Endothelial cell (in vitro differentiated cells): Measurements from ENCODE around the gene ZFYVE19. TPM values are rescaled to one million over a fixed set of nuclear protein-coding genes. Genes with fewer than 3 reads are reported as not detected.

Experiments used
- DNase-seq: peaks from one replicate; pipeline ENCODE4 v3.0.0; 2021; ENCODE audit warnings: low spot score
- H3K27ac Mint-ChIP-seq: one replicate; pipeline ENCODE4 v1.8.0; 2021; ENCODE audit warnings: mixed read lengths, inconsistent platforms; ENCODE audit not compliant: unreplicated experiment
- H3K27me3 Mint-ChIP-seq: one replicate; pipeline ENCODE4 v1.8.0; 2021; ENCODE audit warnings: mild to moderate bottlenecking, moderate library complexity, mixed read lengths, inconsistent platforms; ENCODE audit not compliant: unreplicated experiment
- H3K36me3 Mint-ChIP-seq: one replicate; pipeline ENCODE4 v1.8.0; 2021; ENCODE audit warnings: mild to moderate bottlenecking, low read depth, mixed read lengths, inconsistent platforms; ENCODE audit not compliant: unreplicated experiment
- H3K4me1 Mint-ChIP-seq: one replicate; pipeline ENCODE4 v1.8.0; 2021; ENCODE audit warnings: mild to moderate bottlenecking, mixed read lengths, inconsistent platforms; ENCODE audit not compliant: unreplicated experiment
- H3K4me3 Mint-ChIP-seq: one replicate; pipeline ENCODE4 v1.8.0; 2021; ENCODE audit warnings: mild to moderate bottlenecking, mixed read lengths, inconsistent platforms; ENCODE audit not compliant: unreplicated experiment
- H3K9me3 Mint-ChIP-seq: one replicate; pipeline ENCODE4 v1.8.0; 2021; ENCODE audit warnings: mixed read lengths, inconsistent platforms; ENCODE audit not compliant: unreplicated experiment
- total RNA-seq: library from RNA; stranded (reverse); fragmentation: NEBNext Ultra II Directional; extraction: Animal tissue kit (Norgen Biotek cat#: 25700); gene quantifications from one replicate; pipeline ENCODE4 v1.2.1, GENCODE V29; 2021; ENCODE audit not compliant: unreplicated experiment
- TF ChIP-seq, protein P1 (sequence below): fragments of 200-600 bp; sonication (generic); IDR thresholded peaks from one replicate; pipeline ENCODE4 v1.5.0; 2021; ENCODE audit warnings: antibody characterized with exemption; ENCODE audit not compliant: unreplicated experiment

The ZFYVE19 gene
- total RNA-seq, 1 donor from 2014 or later = 31.5 TPM

DNA sequence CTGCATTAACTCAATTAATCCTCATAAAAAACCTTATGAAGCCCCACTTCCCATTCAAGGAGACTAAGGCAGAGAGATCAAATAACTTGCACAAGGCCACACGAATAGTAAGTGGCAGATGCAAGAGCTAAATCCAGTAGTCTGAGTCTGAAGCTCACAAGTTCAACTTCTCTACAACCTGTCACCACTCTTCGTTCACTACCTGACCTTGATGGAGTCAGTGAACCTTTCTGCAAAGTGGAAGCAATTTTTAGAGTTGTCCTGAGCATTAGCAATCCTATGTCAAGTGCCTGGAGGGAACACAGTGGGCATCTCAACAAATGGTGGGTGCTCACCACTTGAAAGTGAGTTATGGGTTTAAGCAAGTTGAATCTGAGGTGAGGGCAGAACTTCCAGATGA is 34.9 kb downstream of the ZFYVE19 start:
- Mint-ChIP-seq H3K4me1 (peaks cover 11% of the 10 kb centered on the region), H3K27me3 (peaks cover 17% of the 10 kb centered on the region), H3K4me3 (no peak overlapping the region), H3K27ac (no peak overlapping the region), H3K36me3 (no peaks in the 10 kb centered on the region), H3K9me3 (no peaks in the 10 kb centered on the region)
- TF ChIP-seq, protein P1, sequence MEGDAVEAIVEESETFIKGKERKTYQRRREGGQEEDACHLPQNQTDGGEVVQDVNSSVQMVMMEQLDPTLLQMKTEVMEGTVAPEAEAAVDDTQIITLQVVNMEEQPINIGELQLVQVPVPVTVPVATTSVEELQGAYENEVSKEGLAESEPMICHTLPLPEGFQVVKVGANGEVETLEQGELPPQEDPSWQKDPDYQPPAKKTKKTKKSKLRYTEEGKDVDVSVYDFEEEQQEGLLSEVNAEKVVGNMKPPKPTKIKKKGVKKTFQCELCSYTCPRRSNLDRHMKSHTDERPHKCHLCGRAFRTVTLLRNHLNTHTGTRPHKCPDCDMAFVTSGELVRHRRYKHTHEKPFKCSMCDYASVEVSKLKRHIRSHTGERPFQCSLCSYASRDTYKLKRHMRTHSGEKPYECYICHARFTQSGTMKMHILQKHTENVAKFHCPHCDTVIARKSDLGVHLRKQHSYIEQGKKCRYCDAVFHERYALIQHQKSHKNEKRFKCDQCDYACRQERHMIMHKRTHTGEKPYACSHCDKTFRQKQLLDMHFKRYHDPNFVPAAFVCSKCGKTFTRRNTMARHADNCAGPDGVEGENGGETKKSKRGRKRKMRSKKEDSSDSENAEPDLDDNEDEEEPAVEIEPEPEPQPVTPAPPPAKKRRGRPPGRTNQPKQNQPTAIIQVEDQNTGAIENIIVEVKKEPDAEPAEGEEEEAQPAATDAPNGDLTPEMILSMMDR = no peak
- no peak for DNase-seq

DNA sequence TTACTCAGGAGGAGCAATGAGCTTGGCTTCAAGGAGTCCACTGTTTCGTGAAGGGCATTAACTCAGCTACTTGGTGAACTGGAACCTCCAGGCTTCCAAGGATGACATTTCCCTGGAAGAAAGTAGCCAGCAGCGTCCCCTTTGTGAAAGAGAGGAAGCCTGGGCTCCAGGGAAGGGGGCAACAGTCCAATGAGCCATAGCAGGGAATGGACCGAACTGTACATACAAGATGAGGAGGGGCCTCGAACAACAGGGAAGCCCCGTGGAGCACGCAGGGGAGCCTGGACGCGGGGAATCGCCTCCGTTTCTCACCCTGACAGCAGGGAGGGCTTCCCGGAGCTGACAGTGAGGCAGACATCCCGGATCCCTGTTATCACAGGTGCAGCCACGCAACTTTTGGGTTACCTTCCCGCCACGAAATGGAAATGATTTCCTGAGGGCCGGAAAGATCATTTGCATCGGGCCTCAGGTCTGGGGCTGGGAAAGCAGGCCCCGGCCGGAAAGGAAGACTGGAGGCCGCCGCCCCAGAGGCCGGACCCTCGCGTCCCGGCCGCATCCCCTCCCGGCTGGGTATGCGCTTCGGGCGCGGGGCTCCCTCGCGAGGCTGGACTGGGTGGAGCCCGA is 36.5 kb downstream of the ZFYVE19 start:
- TF ChIP-seq, protein P1 = no peak
- H3K36me3 Mint-ChIP-seq = peaks cover 5% of the 10 kb centered on the region
- no peaks in the 10 kb centered on the region for H3K9me3 Mint-ChIP-seq
- peak; percentile 30 for DNase-seq
- H3K27ac Mint-ChIP-seq = peak overlapping the region; percentile 64
- peaks cover 20% of the 10 kb centered on the region for H3K27me3 Mint-ChIP-seq
- peaks cover 26% of the 10 kb centered on the region for H3K4me1 Mint-ChIP-seq
- peak overlapping the region; percentile 87 for H3K4me3 Mint-ChIP-seq

DNA sequence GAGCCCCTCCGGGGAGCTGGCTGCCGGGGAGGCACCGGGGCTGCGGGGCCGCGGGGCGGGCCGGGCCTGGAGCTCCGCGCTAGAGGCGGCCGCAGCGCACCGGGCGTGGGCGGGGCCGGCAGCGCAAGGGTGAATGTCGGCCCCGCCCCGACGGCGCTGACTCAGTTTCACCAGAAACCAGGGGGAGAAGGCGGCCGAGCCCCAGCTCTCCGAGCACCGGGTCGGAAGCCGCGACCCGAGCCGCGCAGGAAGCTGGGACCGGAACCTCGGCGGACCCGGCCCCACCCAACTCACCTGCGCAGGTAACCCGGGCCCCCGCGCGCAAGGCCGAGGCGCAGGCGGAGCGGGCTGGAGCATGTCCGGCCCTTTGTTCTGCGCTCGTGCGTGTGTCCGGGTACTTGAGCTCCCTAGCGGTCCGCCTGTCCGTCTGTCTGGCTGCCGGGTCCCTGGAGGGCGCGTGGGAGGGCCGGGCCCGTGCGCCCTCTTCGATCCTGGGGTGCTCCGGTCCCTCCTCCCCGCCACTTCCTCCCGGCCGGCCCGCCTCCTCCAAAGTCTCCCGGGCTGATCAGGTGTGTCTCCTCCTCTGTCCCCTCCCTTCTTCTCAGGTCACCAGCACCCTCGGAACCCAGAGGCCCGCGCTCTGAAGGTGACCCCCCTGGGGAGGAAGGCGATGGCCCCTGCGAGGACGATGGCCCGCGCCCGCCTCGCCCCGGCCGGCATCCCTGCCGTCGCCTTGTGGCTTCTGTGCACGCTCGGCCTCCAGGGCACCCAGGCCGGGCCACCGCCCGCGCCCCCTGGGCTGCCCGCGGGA is 37.2 kb downstream of the ZFYVE19 start, which contains the start of gene SPINT1:
SPINT1 (plus strand) TSS at position 164 of the 811 bp plus-strand sequence; CDS start at position 671, 507 bp downstream.
- peak; percentile 32 for DNase-seq
- H3K27ac Mint-ChIP-seq = peak within 1 kb of the TSS; percentile 64
- TF ChIP-seq, protein P1 = no peak
- H3K9me3 Mint-ChIP-seq = no peaks in the 10 kb centered on the region
- peaks cover 5% of the 10 kb centered on the region for H3K36me3 Mint-ChIP-seq
- H3K27me3 Mint-ChIP-seq = peaks cover 20% of the 10 kb centered on the region
- peaks cover 26% of the 10 kb centered on the region for H3K4me1 Mint-ChIP-seq
- H3K4me3 Mint-ChIP-seq = peak within 1 kb of the TSS; percentile 92

DNA sequence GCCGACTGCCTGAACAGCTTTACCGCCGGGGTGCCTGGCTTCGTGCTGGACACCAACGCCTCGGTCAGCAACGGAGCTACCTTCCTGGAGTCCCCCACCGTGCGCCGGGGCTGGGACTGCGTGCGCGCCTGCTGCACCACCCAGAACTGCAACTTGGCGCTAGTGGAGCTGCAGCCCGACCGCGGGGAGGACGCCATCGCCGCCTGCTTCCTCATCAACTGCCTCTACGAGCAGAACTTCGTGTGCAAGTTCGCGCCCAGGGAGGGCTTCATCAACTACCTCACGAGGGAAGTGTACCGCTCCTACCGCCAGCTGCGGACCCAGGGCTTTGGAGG is 37.8 kb downstream of the ZFYVE19 start:
- Mint-ChIP-seq H3K36me3 (peaks cover 5% of the 10 kb centered on the region), H3K9me3 (no peaks in the 10 kb centered on the region), H3K4me1 (peaks cover 26% of the 10 kb centered on the region), H3K4me3 (peak overlapping the region; percentile 92), H3K27ac (peak overlapping the region; percentile 36), H3K27me3 (peaks cover 20% of the 10 kb centered on the region)
- no peak for DNase-seq
- TF ChIP-seq, protein P1 = no peak

DNA sequence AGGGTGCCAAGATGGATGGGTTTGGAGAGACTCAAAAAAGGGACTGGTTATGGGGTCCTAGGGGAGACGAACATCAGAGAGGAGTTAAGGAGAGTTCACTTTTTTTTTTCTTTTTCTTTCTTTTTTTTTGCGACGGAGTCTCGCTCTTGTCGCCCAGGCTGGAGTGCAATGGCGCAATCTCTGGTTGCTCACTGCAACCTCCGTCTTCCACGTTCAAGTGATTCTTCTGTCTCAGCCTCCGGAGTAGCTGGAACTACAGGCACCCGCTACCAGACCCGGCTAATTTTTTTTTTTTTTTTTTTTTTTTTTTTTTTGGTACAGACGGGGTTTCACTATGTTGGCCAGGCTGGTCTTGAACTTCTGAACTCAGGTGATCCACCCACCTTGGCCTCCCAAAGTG is 38.1 kb downstream of the ZFYVE19 start:
- H3K36me3 Mint-ChIP-seq = peaks cover 5% of the 10 kb centered on the region
- H3K27ac Mint-ChIP-seq = peak overlapping the region; percentile 36
- no peak for DNase-seq
- H3K4me1 Mint-ChIP-seq = peaks cover 26% of the 10 kb centered on the region
- peaks cover 20% of the 10 kb centered on the region for H3K27me3 Mint-ChIP-seq
- H3K4me3 Mint-ChIP-seq = peak overlapping the region; percentile 92
- H3K9me3 Mint-ChIP-seq = no peaks in the 10 kb centered on the region
- TF ChIP-seq, protein P1 = no peak
